ENCODE data around the gene RPL32.
"Not testable (repeated sequence)": the region's sequence is repeated elsewhere in the genome, so short reads cannot be mapped to it uniquely, and the experiment has no call there.

Gene RPL32

GRCh38 chr3:12798559-12799179, 42.7 kb downstream of the RPL32 start:
- Mint-ChIP-seq H3K4me1 (peaks cover 10% of the 10 kb centered on the region), H3K27me3 (peaks cover 42% of the 10 kb centered on the region), H3K36me3 (no peaks in the 10 kb centered on the region), H3K27ac (no peak overlapping the region), H3K4me3 (no peak overlapping the region), H3K9me3 (no peaks in the 10 kb centered on the region)
- CTCF ChIA-PET = interaction anchor here (1.6 to 2.7 kb wide), 2 partner anchors 11 kb away, joined by 5 to 10 read pairs; no protein-coding TSS in a partner anchor
- no peak for DNase-seq

DNA sequence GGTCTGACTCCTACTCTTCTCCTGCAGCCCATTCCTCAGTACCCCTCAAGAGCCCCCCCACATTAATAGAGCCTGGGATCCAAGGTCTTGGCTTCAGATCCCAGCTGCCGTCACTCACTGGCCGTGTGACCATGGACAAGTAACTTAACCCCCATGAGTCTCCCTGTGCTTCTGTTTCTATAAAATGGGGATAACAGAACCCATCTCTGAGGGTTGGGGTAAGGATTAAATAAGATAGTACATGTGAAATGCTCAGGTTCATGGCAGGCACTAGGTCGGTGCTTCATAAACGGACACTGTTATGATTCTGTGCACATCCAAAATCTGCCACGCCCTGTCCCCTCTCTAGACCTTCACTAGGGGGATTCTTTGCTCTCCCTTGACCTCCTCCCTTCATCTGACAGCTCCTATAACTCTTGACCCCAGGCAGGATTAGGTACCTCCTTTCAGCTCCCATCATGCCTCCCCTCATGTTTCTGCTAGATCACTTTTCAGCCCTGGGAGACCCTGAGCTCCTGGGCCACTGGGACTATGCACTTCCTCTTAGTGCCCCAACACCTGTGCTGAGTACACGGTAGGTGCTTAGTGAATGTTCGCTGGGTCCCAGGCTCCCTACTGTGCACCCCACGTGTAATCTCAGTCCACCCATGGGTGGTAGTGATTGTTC, 43.3 kb downstream of the RPL32 start:
- Mint-ChIP-seq H3K4me3 (no peak overlapping the region), H3K36me3 (no peaks in the 10 kb centered on the region), H3K4me1 (peaks cover 10% of the 10 kb centered on the region), H3K27me3 (peaks cover 43% of the 10 kb centered on the region), H3K27ac (no peak overlapping the region), H3K9me3 (no peaks in the 10 kb centered on the region)
- DNase-seq = no peak
- CTCF ChIA-PET = interaction anchor here (1.6 to 2.7 kb wide), 2 partner anchors 11 to 12 kb away, joined by 5 to 10 read pairs; no protein-coding TSS in a partner anchor

- DNase-seq = no peak
- no peaks in the 10 kb centered on the region for H3K9me3 Mint-ChIP-seq
- no peak overlapping the region for H3K4me3 Mint-ChIP-seq
- H3K36me3 Mint-ChIP-seq = no peaks in the 10 kb centered on the region
- no peak overlapping the region for H3K27ac Mint-ChIP-seq
- H3K4me1 Mint-ChIP-seq = peaks cover 10% of the 10 kb centered on the region
- CTCF ChIA-PET = interaction anchor here (1.6 to 2.7 kb wide), 2 partner anchors 10 to 12 kb away, joined by 5 to 10 read pairs; no protein-coding TSS in a partner anchor
- H3K27me3 Mint-ChIP-seq = peaks cover 47% of the 10 kb centered on the region
These were observed 44.1 kb downstream of the RPL32 start for GRCh38 chr3:12797124-12797891.

- DNase-seq = peak; percentile 52
These were observed 44.9 kb downstream of the RPL32 start, which contains the start of gene CAND2 for GRCh38 chr3:12796171-12797123. TSS of gene CAND2 (plus strand) at chr3:12796680. CDS start at chr3:12796721, 41 bp downstream.

GRCh38 chr3:12793701-12794100, 47.7 kb downstream of the RPL32 start:
- H3K27ac Mint-ChIP-seq = no peak overlapping the region
- CTCF ChIA-PET = no interaction called here
- peaks cover 10% of the 10 kb centered on the region for H3K4me1 Mint-ChIP-seq
- DNase-seq = no peak
- no peaks in the 10 kb centered on the region for H3K9me3 Mint-ChIP-seq
- H3K36me3 Mint-ChIP-seq = no peaks in the 10 kb centered on the region
- peaks cover 63% of the 10 kb centered on the region for H3K27me3 Mint-ChIP-seq
- H3K4me3 Mint-ChIP-seq = no peak overlapping the region

More at GRCh38 chr3:12796171-12797123, 44.9 kb downstream of the RPL32 start, which contains the start of gene CAND2:
- H3K4me1 Mint-ChIP-seq = peaks cover 10% of the 10 kb centered on the region
- H3K4me3 Mint-ChIP-seq = peak within 1 kb of the TSS; percentile 65
- H3K36me3 Mint-ChIP-seq = no peaks in the 10 kb centered on the region
- H3K27me3 Mint-ChIP-seq = peaks cover 50% of the 10 kb centered on the region
- H3K27ac Mint-ChIP-seq = no peak within 1 kb of the TSS
- no peaks in the 10 kb centered on the region for H3K9me3 Mint-ChIP-seq
- CTCF ChIA-PET = interaction anchor here (1.1 kb wide), 1 partner anchor 46 kb away, joined by 8 read pairs; the partner anchor contains the start of gene RPL32

DNA sequence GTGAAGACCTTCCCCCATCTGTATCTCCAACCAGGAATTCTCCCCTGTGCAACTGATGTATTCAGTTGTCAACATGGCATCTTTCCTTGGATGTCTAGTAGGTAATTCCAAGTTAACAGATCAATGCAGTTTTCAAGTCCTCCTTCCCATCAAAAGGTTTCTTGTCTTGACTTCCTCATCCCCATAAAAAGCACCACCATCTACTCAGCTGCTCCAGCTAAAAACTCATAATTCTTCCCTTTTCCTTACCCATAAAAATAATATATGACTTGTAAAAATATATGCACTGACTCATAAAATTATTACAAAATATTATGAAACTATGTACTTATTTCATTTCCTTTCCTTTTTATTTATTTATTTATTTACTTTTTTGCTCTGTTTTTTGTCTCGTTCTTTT, 49.9 kb downstream of the RPL32 start:
- Mint-ChIP-seq H3K4me3 (no peak overlapping the region), H3K4me1 (peaks cover 4% of the 10 kb centered on the region), H3K27me3 (peaks cover 55% of the 10 kb centered on the region), H3K27ac (no peak overlapping the region), H3K9me3 (no peaks in the 10 kb centered on the region), H3K36me3 (no peaks in the 10 kb centered on the region)
- CTCF ChIA-PET = interaction anchor here (1.3 kb wide), 1 partner anchor 19 kb away, joined by 3 read pairs; no protein-coding TSS in a partner anchor
- no peak for DNase-seq

DNA sequence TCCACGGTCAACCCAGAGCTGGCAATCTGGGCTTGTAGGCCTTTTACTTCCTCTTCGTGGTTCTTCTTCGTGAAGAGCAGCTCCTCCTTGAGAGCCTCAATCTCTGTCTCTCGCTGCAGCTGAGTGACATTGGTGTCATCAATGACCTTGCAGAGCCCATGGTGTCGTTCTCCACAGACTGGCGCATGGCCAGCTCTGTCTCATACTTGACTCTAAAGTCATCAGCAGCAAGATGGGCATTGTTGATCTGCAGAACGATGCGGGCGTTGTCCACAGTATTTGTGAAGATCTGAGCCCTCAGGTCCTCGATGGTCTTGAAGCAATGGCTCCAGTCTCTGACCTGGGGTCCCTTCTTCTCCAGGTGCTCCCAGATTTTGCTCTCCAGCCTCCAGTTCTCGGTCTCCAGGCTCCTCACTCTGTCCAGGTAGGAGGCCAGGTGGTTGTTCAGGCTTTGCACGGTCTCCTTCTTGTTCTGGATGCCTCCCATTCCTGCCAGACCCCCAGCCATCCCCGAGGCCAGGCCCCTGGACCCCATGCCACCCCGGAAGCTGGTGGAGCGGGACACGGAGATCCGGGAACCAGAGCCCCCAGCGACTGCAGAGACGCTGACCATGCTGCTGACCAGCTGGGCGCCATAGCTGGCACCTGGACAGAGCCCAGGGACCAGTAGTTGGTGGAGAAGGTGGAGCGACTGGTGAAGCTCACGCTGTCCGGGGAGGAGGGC, 53.2 kb downstream of the RPL32 start:
- CTCF ChIA-PET = interaction anchor here (0.6 to 3.3 kb wide), 13 partner anchors 9 to 196 kb away, joined by 3 to 28 read pairs (median 4); partner anchors contain the start of gene RPL32
- not testable (repeated sequence) for H3K4me1 Mint-ChIP-seq, H3K36me3 Mint-ChIP-seq, H3K4me3 Mint-ChIP-seq, H3K9me3 Mint-ChIP-seq, H3K27ac Mint-ChIP-seq, DNase-seq
- peaks cover 42% of the 10 kb centered on the region for H3K27me3 Mint-ChIP-seq

GRCh38 chr3:12787346-12787745, 54.0 kb downstream of the RPL32 start:
- peaks cover 38% of the 10 kb centered on the region for H3K27me3 Mint-ChIP-seq
- not testable (repeated sequence) for H3K9me3 Mint-ChIP-seq, H3K27ac Mint-ChIP-seq, H3K4me1 Mint-ChIP-seq, H3K36me3 Mint-ChIP-seq, H3K4me3 Mint-ChIP-seq
- CTCF ChIA-PET = interaction anchor here (0.6 to 3.3 kb wide), 12 partner anchors 8 to 197 kb away, joined by 3 to 28 read pairs (median 4); partner anchors contain the start of gene RPL32
- peak; percentile 67 for DNase-seq

GRCh38 chr3:12785096-12785495, 56.3 kb downstream of the RPL32 start:
- H3K4me1 Mint-ChIP-seq = no peaks in the 10 kb centered on the region
- CTCF ChIA-PET = no interaction called here
- H3K36me3 Mint-ChIP-seq = no peaks in the 10 kb centered on the region
- H3K27me3 Mint-ChIP-seq = peaks cover 33% of the 10 kb centered on the region
- H3K27ac Mint-ChIP-seq = no peak overlapping the region
- no peaks in the 10 kb centered on the region for H3K9me3 Mint-ChIP-seq
- DNase-seq = no peak
- H3K4me3 Mint-ChIP-seq = no peak overlapping the region

Measured in activated naive CD4-positive, alpha-beta T cell treated with anti-CD3 and anti-CD28 coated beads, Interleukin-2, amount 10 ng/mL, durations not matched to agents 7 days and 5 days (primary cell).